Heart left ventricle (tissue), 16 donors: Measurements from ENCODE around the gene FNBP1. TPM values are rescaled to one million over a fixed set of nuclear protein-coding genes. Genes with fewer than 3 reads are reported as not detected.
"Not testable (repeated sequence)": the region's sequence is repeated elsewhere in the genome, so short reads cannot be mapped to it uniquely, and the experiment has no call there.

Source experiments
- ATAC-seq, 4 donors: fragments of 200-7000 bp; cut with Tn5 transposase; one replicate each; pipeline ENCODE4 v1.9.1; 2020 to 2022; ENCODE audit warnings: moderate library complexity in 4 of 4, mild to moderate bottlenecking in 3 of 4, moderate number of reproducible peaks in 1 of 4
- DNase-seq, 5 donors: peaks; one replicate each; pipeline ENCODE4 v3.0.0-alpha.2; 2020
- H3K27ac ChIP-seq, 12 donors: fragments of 200-600 bp; sonication (generic) in 4 of 12; one replicate each; pipeline versions ENCODE4 v1.5.0 to v1.8.0; 2016 to 2022; ENCODE audit warnings: mild to moderate bottlenecking in 2 of 12
- H3K27me3 ChIP-seq, 9 donors: fragments of 200-600 bp; sonication (generic) in 2 of 9; one replicate each; pipeline versions ENCODE4 v1.5.1 to v1.8.0; 2016 to 2022; ENCODE audit warnings: mild to moderate bottlenecking in 3 of 9
- H3K36me3 ChIP-seq, 9 donors: fragments of 200-600 bp; sonication (generic) in 2 of 9; one replicate each; pipeline versions ENCODE4 v1.5.0 to v1.8.0; 2018 to 2022; ENCODE audit warnings: mild to moderate bottlenecking in 2 of 9
- H3K4me1 ChIP-seq, 12 donors: fragments of 200-600 bp; sonication (generic) in 4 of 12; one replicate each; pipeline versions ENCODE4 v1.5.0 to v1.8.0; 2016 to 2022; ENCODE audit warnings: mild to moderate bottlenecking in 3 of 12
- H3K4me3 ChIP-seq, 12 donors: fragments of 200-600 bp; sonication (generic) in 4 of 12; one replicate each; pipeline versions ENCODE4 v1.5.0 to v1.8.0; 2017 to 2022; ENCODE audit warnings: mild to moderate bottlenecking in 9 of 12, moderate library complexity in 4 of 12
- H3K9me3 ChIP-seq, 12 donors: fragments of 200-600 bp; sonication (generic) in 4 of 12; one replicate each; pipeline versions ENCODE4 v1.5.0 to v1.8.0; 2016 to 2022; ENCODE audit warnings: mild to moderate bottlenecking in 1 of 12
- POLR2A ChIP-seq, 2 donors: fragments of 450-650 bp; IDR thresholded peaks; one replicate each; pipeline ENCODE4 v1.6.1; 2017; ENCODE audit warnings: antibody characterized with exemption in 2 of 2, mild to moderate bottlenecking in 2 of 2, moderate library complexity in 2 of 2
- WGBS, 4 donors: extraction: QIAGEN DNeasy Blood & Tissue Kit in 2 of 4; methylation state at CpG; one replicate each; pipeline versions ENCODE4 v1.1.5 to v1.1.7; 2013 to 2018; 5-methylcytosine and 5-hydroxymethylcytosine counted together
- intact Hi-C, 10 donors: fragments of 100-400 bp; cut with DNase I; formaldehyde crosslinking; loops; one replicate each; pipeline versions ENCODE4 v1.11.1 to v1.14.2; 2022
- polyA plus RNA-seq, 2 donors: library from polyadenylated mRNA; stranded (reverse); fragments of 200-250 nt; gene quantifications; one replicate each; pipeline ENCODE4 v1.2.3, GENCODE V29; 2013
- total RNA-seq, 9 donors: library from RNA; depleted of rRNA in 2 of 9; stranded (reverse); fragments of >200 nt in 2 of 9; fragmentation: NEBNext Ultra II Directional in 3 of 9; extraction: Animal tissue kit (Norgen Biotek cat#: 25700) in 3 of 9; gene quantifications; one replicate each; pipeline versions ENCODE4 v1.1.0 to v1.2.4, GENCODE V29; 2016 to 2023
- TF ChIP-seq, protein P1 (sequence below), 12 donors: fragments of 200-600 bp; sonication (generic) in 4 of 12; IDR thresholded peaks; one replicate each; pipeline versions ENCODE4 v1.5.0 to v1.8.0; 2018 to 2022; ENCODE audit warnings: antibody characterized with exemption in 12 of 12, mild to moderate bottlenecking in 5 of 12
- donor health status: ischemic (EF 13 %, LVEDD 7.1; RV severe dilation, severe dysfunction).
- donor health status: healthy with polysubstance abuse.
- donor health status: DM: no; HTN: yes; CAD: no.
- donor health status: DM: no; HTN: no; CAD: no.
- donor health status: ischemic (EF 25% LVEDD 6.9; RV normal size, moderate dysfunction).
- donor health status: ischemic (EF 25% LVEDD 5.7; RV mildly dilated, moderate dysfunction).
- donor health status: healthy.
- donor health status: DM: yes; HTN: yes; CAD: no.
- donor health status: ischemic (EF 35%, LVEDD 5.7; RV mildly dilated, moderate dysfunction).
- donor health status: nonischemic (EF 11% LVEDD 7.7; RV severe dilation, severe dysfunction).
- donor health status: DM: yes; HTN: yes; CAD: no.
- donor health status: PGD.
- donor health status: ischemic (EF 29% LVEDD 5.4; RV normal size, mild dysfunction).
- donor health status: nonischemic (EF 23%, LVEDD 6.1; RV moderate dilation, normal function).

The FNBP1 gene
- total and polyA plus RNA-seq, 11 donors: 6.9 to 47.3 (median 24.1) TPM

DNA sequence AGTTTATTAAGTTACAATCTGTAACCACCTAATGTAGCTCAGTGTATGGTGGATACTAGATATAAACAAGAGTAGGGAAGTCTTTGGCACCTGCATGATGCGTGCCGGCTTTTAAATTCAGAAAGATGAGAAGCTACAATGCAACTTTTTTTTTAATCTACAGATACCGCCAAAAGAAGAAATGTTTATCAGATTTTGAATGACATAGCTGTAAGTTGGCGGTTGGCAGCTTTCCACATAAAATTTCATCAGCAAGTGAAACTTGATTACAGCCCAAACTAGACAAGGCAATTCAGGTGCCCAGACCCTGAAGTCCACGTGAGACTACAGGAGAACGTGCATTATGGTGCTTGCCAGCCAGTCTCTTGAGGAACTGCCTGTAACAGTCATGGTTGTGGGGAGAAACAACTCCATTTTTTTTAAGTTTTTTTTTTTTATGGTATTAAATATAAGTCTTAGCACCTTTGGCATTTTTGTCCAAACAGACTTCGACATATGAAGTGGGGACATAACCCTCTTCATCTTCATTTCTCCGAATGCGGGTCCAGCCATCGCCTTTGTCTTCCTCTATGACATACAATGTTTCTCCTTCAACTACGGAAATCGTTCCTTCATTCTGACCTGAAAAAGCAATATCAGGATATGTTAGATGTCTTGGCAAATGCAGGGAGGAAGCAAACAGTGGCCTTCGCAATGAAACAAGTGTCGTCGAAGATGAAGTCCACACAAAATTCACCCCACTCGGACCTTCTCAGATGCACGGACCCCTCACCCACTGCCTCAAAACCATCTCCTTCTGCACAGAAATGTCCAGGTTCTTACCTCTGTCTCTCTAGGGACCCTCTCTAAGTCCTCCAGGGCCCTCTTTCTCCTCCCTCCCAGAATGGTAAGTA lies 147.4 kb downstream of the FNBP1 start:
- Histone ChIP-seq H3K36me3 (peaks cover 3 to 73% (median 52%) of the 10 kb centered on the region in 9 donors), H3K27ac (peak overlapping the region in 1 of 12 donors; percentile 24), H3K4me1 (peaks cover 0 to 36% (median 0%) of the 10 kb centered on the region in 12 donors), H3K9me3 (no peaks in the 10 kb centered on the region), H3K4me3 (no peak overlapping the region), H3K27me3 (no peaks in the 10 kb centered on the region)
- 93 to 97% (median 95%) methylated on average over 17 of the region's 17 CpGs for WGBS, 4 donors
- no peak for TF ChIP-seq POLR2A (IDR thresholded peaks at IDR 0.05)
- TF ChIP-seq, protein P1, sequence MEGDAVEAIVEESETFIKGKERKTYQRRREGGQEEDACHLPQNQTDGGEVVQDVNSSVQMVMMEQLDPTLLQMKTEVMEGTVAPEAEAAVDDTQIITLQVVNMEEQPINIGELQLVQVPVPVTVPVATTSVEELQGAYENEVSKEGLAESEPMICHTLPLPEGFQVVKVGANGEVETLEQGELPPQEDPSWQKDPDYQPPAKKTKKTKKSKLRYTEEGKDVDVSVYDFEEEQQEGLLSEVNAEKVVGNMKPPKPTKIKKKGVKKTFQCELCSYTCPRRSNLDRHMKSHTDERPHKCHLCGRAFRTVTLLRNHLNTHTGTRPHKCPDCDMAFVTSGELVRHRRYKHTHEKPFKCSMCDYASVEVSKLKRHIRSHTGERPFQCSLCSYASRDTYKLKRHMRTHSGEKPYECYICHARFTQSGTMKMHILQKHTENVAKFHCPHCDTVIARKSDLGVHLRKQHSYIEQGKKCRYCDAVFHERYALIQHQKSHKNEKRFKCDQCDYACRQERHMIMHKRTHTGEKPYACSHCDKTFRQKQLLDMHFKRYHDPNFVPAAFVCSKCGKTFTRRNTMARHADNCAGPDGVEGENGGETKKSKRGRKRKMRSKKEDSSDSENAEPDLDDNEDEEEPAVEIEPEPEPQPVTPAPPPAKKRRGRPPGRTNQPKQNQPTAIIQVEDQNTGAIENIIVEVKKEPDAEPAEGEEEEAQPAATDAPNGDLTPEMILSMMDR (IDR thresholded peaks at IDR 0.05): no peak
- intact Hi-C loops: no loop called here
- no peak for ATAC-seq
- no peak for DNase-seq

DNA sequence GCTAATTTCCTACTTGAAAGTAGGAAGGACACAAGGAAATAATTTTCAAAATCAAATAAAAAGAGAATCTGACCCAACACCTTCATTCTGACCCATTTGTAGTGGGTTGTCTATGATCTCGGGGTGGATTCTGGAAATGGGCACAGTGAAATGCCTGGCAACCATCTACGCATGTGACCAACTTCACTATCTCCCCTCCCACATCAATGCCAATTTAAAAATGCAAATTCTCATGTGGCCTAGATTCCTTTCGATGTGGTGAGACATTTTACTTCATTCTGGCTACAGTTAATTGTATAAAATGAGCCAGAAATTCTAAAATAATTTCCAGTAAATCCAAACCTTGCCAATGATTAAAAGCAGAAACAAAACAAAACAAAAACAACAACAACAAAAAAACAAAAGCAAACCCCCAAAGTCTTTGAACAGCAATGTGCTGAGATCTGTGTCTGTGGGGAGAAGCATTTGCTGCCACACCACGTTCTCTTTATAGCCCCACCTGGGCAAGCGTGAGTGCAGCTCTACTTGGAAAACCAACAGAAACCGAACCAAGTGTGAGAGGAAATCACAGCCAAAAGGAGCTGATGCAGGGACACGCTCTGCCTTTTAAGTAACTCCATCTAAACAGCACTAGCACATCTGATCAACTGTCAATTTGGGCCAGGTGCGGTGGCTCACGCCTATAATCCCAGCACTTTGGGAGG lies 148.7 kb downstream of the FNBP1 start:
- ATAC-seq (no peak), DNase-seq (no peak)
- Histone ChIP-seq H3K9me3 (no peaks in the 10 kb centered on the region), H3K27ac (peak overlapping the region in 1 of 12 donors; percentile 24), H3K4me1 (peaks cover 0 to 48% (median 0%) of the 10 kb centered on the region in 12 donors), H3K27me3 (no peaks in the 10 kb centered on the region), H3K36me3 (peaks cover 3 to 67% (median 48%) of the 10 kb centered on the region in 9 donors), H3K4me3 (no peak overlapping the region)
- intact Hi-C loops: no loop called here
- WGBS, 4 donors: 86 to 94% (median 93%) methylated on average over 9 of the region's 9 CpGs
- TF ChIP-seq, protein P1 (IDR thresholded peaks at IDR 0.05): no peak
- no peak for TF ChIP-seq POLR2A (IDR thresholded peaks at IDR 0.05)

DNA sequence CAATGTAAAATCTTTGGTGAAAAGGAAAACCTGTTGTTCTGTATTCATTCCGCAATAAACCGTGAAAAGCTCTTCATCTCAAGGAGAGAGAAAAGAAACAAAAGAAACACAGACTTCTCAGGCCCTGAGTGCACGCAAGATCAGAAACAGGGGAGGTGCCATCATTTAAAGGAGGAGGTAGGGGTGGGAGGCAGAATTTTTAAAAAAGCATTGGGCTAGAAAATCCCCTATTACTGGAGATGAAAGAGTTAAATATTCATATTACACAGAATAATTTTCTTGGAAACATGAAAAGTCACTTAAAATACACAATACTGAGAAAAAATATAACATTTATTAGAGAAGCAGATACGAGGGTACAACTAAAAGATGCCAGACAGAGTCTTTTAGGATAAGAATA lies 151.4 kb downstream of the FNBP1 start:
- H3K27ac ChIP-seq: peak overlapping the region in 4 of 12 donors; percentile 14 to 94 (median 72)
- peaks cover 0 to 60% (median 15%) of the 10 kb centered on the region in 12 donors for H3K4me1 ChIP-seq
- no peak for DNase-seq
- H3K9me3 ChIP-seq: no peaks in the 10 kb centered on the region
- no peak overlapping the region for H3K4me3 ChIP-seq
- intact Hi-C loops: no loop called here
- no peak for ATAC-seq
- 87 to 93% (median 91%) methylated on average over 4 of the region's 4 CpGs for WGBS, 4 donors
- peaks cover 0 to 51% (median 26%) of the 10 kb centered on the region in 9 donors for H3K36me3 ChIP-seq
- TF ChIP-seq, protein P1 (IDR thresholded peaks at IDR 0.05): no peak
- no peak for TF ChIP-seq POLR2A (IDR thresholded peaks at IDR 0.05)
- no peaks in the 10 kb centered on the region for H3K27me3 ChIP-seq

DNA sequence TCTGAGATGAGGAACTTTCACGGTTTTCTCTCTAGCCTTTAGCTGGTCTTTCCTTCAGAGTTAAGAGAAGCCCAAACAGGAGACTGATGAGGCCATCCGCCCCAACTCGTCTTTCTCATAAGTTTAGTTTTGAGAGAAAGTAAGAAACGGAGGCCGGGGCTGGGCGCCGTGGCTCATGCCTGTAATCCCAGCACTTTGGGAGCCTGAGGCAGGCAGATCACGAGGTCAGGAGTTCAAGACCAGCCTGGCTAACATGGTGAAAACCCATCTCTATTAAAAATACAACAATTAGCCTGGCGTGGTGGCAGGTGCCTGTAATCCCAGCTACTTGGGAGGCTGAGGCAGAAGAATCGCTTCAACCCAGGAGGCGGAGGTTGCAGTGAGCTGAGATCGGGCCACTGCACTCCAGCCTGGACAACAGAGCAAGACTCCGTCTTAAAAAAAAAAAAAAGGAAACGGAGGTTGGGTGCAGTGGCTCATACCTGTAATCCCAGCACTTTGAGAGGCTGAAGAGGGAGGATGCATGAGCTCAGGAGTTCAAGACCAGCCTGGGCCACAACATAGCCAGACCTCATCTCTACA lies 152.2 kb downstream of the FNBP1 start:
- H3K4me1 ChIP-seq: peaks cover 0 to 68% (median 21%) of the 10 kb centered on the region in 12 donors
- H3K4me3 ChIP-seq: peak overlapping the region in 2 of 12 donors; percentile 28 to 46
- peaks cover 0 to 44% (median 19%) of the 10 kb centered on the region in 9 donors for H3K36me3 ChIP-seq
- H3K9me3 ChIP-seq, ATAC-seq, H3K27me3 ChIP-seq, intact Hi-C loops, DNase-seq: not testable (repeated sequence)
- WGBS, 4 donors: 86 to 96% (median 93%) methylated on average over 14 of the region's 14 CpGs
- H3K27ac ChIP-seq: peak overlapping the region in 6 of 12 donors; percentile 18 to 94 (median 41)
